ENCODE results near the gene MRTO4.
"Not testable (repeated sequence)": the region's sequence is repeated elsewhere in the genome, so short reads cannot be mapped to it uniquely, and the experiment has no call there.

MRTO4 gene

DNA sequence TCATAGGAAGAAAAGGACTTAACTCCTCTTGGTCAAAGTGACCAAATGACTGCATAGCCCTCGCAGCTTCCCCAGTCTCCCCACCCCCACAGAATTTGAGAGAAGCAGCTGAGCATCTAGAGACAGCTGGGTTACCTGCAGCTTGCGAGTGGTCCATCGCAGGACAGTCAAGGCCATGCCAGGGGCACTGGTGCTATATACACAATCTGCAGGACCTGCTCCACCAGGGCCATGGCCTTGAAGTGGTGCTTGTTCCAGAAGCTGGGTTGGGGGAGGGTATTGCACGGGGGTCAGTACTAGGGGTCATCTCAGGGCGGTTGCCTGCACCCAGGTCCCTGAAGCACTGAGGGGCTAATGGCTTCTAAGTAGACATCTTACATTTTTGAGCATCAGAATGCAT lies 10.4 kb downstream of the MRTO4 start:
- no peak overlapping the region for H3K4me3 ChIP-seq (ENCODE audit: low read depth, low read length)
- TF ChIP-seq, protein P1, sequence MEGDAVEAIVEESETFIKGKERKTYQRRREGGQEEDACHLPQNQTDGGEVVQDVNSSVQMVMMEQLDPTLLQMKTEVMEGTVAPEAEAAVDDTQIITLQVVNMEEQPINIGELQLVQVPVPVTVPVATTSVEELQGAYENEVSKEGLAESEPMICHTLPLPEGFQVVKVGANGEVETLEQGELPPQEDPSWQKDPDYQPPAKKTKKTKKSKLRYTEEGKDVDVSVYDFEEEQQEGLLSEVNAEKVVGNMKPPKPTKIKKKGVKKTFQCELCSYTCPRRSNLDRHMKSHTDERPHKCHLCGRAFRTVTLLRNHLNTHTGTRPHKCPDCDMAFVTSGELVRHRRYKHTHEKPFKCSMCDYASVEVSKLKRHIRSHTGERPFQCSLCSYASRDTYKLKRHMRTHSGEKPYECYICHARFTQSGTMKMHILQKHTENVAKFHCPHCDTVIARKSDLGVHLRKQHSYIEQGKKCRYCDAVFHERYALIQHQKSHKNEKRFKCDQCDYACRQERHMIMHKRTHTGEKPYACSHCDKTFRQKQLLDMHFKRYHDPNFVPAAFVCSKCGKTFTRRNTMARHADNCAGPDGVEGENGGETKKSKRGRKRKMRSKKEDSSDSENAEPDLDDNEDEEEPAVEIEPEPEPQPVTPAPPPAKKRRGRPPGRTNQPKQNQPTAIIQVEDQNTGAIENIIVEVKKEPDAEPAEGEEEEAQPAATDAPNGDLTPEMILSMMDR (IDR thresholded peaks at IDR 0.05; ENCODE audit: borderline replicate concordance, insufficient read depth, low read depth, low read length): no peak

- TF ChIP-seq, protein P1 (IDR thresholded peaks at IDR 0.05; ENCODE audit: borderline replicate concordance, insufficient read depth, low read depth, low read length): no peak
- no peak overlapping the region for H3K4me3 ChIP-seq (ENCODE audit: low read depth, low read length)
These were observed 11.1 kb downstream of the MRTO4 start for GRCh38 chr1:19262744-19263143.

DNA sequence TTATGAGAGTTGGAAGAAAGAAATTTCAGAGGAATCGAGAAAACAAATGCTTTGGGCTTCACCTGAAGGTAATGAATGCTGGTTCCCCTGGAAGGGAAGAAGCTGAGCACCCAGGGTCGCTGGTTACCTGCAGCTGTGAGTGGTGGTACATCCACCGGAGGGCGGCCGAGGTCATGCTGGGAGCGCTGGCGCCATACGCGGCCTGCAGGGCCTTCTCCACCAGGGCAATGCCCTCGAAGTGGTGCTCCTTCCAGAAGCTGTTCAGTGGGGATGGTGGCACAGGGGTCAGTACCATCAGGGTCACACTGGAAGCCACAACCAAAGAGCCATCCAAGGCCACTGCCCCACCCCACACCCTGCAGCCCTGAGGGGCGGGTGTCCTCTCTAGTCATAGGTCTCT lies 16.8 kb downstream of the MRTO4 start:
- TF ChIP-seq, protein P1 (IDR thresholded peaks at IDR 0.05; ENCODE audit: borderline replicate concordance, insufficient read depth, low read depth, low read length): no peak
- H3K4me3 ChIP-seq (ENCODE audit: low read depth, low read length): no peak overlapping the region

DNA sequence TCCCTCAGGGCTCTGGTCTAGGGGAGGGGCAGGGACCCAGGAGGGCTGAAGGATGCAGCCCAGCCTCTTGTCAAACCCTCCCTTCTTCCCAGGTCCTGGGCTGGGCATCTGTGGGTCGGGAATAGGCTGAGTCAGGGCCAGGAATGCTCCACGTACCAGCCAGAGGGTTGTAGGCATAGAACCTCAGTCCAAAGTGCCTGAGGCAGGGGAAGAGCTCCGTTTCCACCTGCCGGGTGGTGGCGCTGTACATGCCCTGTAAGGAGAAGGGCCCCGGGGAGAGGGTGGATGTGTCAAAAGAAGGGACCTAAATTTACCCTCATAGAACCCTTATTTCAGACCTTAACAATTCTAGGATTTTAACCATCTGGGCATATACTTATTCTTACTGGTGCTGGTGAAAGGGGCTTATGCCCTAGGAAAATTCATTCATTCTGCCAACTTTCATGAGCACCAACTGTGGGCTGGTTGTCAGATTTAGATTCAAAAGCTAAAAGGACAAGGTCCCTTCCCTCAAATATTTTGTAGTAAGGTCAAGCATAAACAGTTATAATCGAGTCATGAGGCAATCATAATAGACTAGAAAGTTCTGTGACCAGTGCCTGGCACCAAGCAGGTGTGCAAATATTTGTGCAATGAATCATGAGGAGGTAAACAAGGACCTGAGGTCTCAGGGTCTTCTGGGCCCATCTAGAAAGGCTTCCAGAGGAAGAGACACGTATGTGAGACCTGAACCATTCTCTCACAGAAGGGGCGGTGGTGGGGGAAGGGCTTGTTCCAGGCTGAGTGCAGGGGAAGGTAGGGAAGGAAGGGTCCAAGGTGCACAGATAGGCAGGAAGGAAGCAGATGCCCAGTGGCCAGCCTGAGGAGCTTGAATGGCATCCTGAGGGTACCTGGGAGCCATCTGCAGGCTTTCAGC lies 18.1 kb downstream of the MRTO4 start:
- not testable (repeated sequence) for H3K4me3 ChIP-seq (ENCODE audit: low read depth, low read length)

GRCh38 chr1:19270343-19270730 lies 18.7 kb downstream of the MRTO4 start:
- H3K4me3 ChIP-seq (ENCODE audit: low read depth, low read length): not testable (repeated sequence)

GRCh38 chr1:19272064-19272463 lies 20.5 kb downstream of the MRTO4 start:
- no peak overlapping the region for H3K4me3 ChIP-seq (ENCODE audit: low read depth, low read length)
- TF ChIP-seq, protein P1 (IDR thresholded peaks at IDR 0.05; ENCODE audit: borderline replicate concordance, insufficient read depth, low read depth, low read length): no peak

DNA sequence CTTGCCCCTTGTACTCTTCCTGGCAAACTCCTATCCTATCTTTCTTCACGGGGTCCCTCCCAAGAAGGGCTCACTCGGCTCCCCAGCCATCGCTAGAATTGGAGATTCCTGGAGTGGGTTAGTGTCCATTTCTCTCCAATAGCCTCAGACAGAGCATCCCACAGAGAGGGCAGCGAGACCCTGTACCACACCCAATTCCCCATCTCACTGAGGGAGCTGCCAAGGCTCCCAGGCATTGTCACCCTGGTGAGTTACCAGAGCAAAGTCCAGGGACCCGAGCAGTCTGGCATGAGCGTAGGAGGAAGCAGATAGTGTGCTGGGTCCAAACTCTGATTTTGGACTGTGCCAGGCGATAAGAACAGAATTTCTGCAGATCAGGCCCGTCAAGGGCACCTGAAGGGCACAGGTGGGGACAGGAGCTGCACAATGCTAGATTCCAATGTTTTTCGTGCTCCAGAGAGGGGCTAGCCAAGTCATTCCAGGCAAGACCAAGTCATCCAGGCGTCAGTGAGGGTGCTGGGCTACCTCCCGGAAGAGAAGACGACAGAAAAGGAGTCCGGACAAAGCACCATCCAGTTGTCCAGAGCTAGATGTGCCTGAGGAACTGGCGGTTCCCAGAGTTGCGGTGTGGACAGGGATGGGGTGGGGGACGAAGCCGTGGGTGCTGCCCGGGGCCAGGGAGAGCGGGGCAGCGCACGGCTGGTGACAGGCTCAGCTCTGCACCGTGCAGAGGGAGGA lies 21.7 kb downstream of the MRTO4 start:
- H3K4me3 ChIP-seq (ENCODE audit: low read depth, low read length): no peak overlapping the region
- TF ChIP-seq, protein P1 (IDR thresholded peaks at IDR 0.05; ENCODE audit: borderline replicate concordance, insufficient read depth, low read depth, low read length): no peak

GRCh38 chr1:19273844-19274531 lies 22.4 kb downstream of the MRTO4 start:
- H3K4me3 ChIP-seq (ENCODE audit: low read depth, low read length): not testable (repeated sequence)
